HEK293 (cell line): ENCODE data around the gene SETD5.

Source experiments
- KLF8 ChIP-seq: fragments of 450-650 bp; formaldehyde crosslinking; IDR thresholded peaks from 2 replicates; pipeline ENCODE4 v1.5.1; 2016; ENCODE audit warnings: missing biosample characterization, missing genetic modification characterization
- MEIS1 ChIP-seq: sonication (generic); formaldehyde crosslinking; IDR thresholded peaks from 2 replicates; pipeline ENCODE4 v1.8.1; 2022; ENCODE audit warnings: missing genetic modification reagents, mild to moderate bottlenecking, borderline replicate concordance
- SP7 ChIP-seq: fragments of 450-650 bp; formaldehyde crosslinking; IDR thresholded peaks from 2 replicates; pipeline ENCODE4 v1.5.1; 2016; ENCODE audit warnings: missing biosample characterization, missing genetic modification characterization
- ZBTB7A ChIP-seq: fragments of 450-650 bp; formaldehyde crosslinking; IDR thresholded peaks from 2 replicates; pipeline ENCODE4 v1.5.1; 2016; ENCODE audit warnings: low read depth, missing biosample characterization, missing genetic modification characterization
- ZNF10 ChIP-seq: fragments of 450-650 bp; formaldehyde crosslinking; IDR thresholded peaks from 2 replicates; pipeline ENCODE4 v1.5.1; 2017; ENCODE audit warnings: missing biosample characterization, missing genetic modification characterization
- ZNF112 ChIP-seq: fragments of 450-650 bp; formaldehyde crosslinking; IDR thresholded peaks from 2 replicates; pipeline ENCODE4 v1.5.0; 2017; ENCODE audit warnings: missing biosample characterization, missing genetic modification characterization
- ZNF138 ChIP-seq: fragments of 450-650 bp; formaldehyde crosslinking; IDR thresholded peaks from 2 replicates; pipeline ENCODE4 v1.5.1; 2016; ENCODE audit warnings: missing biosample characterization, missing genetic modification characterization, borderline replicate concordance
- ZNF23 ChIP-seq: fragments of 450-650 bp; formaldehyde crosslinking; IDR thresholded peaks from 2 replicates; pipeline ENCODE4 v1.5.1; 2016; ENCODE audit warnings: missing biosample characterization, missing genetic modification characterization, borderline replicate concordance
- ZNF341 ChIP-seq: fragments of 450-650 bp; formaldehyde crosslinking; IDR thresholded peaks from 2 replicates; pipeline ENCODE4; 2016; ENCODE audit warnings: low read depth, missing biosample characterization, missing genetic modification characterization
- ZNF544 ChIP-seq: fragments of 450-650 bp; formaldehyde crosslinking; IDR thresholded peaks from 2 replicates; pipeline ENCODE4 v1.5.0; 2017; ENCODE audit warnings: missing biosample characterization, missing genetic modification characterization
- ZNF555 ChIP-seq: fragments of 450-650 bp; formaldehyde crosslinking; conservative IDR thresholded peaks from 2 replicates; pipeline ENCODE4 v1.5.1; 2017; ENCODE audit warnings: missing biosample characterization, mild to moderate bottlenecking, missing genetic modification characterization, inconsistent platforms
- ZNF76 ChIP-seq: fragments of 450-650 bp; formaldehyde crosslinking; IDR thresholded peaks from 2 replicates; pipeline ENCODE4; 2016; ENCODE audit warnings: low read depth, missing biosample characterization, missing genetic modification characterization, borderline replicate concordance
- TF ChIP-seq, protein P1 (sequence below): fragments of 450-650 bp; formaldehyde crosslinking; IDR thresholded peaks from 2 replicates; pipeline ENCODE4 v1.5.1; 2016; ENCODE audit warnings: missing biosample characterization, missing genetic modification characterization
- TF ChIP-seq, protein P2 (sequence below): fragments of 450-650 bp; formaldehyde crosslinking; IDR thresholded peaks from 2 replicates; pipeline ENCODE4 v1.5.1; 2016; ENCODE audit warnings: missing biosample characterization, missing genetic modification characterization, low read depth
- TF ChIP-seq, protein P3 (sequence below): fragments of 450-650 bp; formaldehyde crosslinking; IDR thresholded peaks from 2 replicates; pipeline ENCODE4 v1.5.1; 2017; ENCODE audit warnings: missing biosample characterization, mild to moderate bottlenecking, missing genetic modification characterization, moderate library complexity
- TF ChIP-seq, protein P4 (sequence below): fragments of 450-650 bp; formaldehyde crosslinking; IDR thresholded peaks from 2 replicates; pipeline ENCODE4 v1.5.1; 2016; ENCODE audit warnings: missing biosample characterization, missing genetic modification characterization
- TF ChIP-seq, protein P5 (sequence below): fragments of 450-650 bp; formaldehyde crosslinking; IDR thresholded peaks from 2 replicates; pipeline ENCODE4 v1.5.1; 2016; ENCODE audit warnings: missing biosample characterization, missing genetic modification characterization
- TF ChIP-seq, protein P6 (sequence below): sonication (generic); formaldehyde crosslinking; IDR thresholded peaks from 2 replicates; pipeline ENCODE4 v1.8.1; 2022; ENCODE audit warnings: mild to moderate bottlenecking, moderate library complexity, missing genetic modification reagents
- TF ChIP-seq, protein P7 (sequence below): fragments of 450-650 bp; formaldehyde crosslinking; IDR thresholded peaks from 2 replicates; pipeline ENCODE4 v1.5.1; 2016; ENCODE audit warnings: missing biosample characterization, missing genetic modification characterization
- TF ChIP-seq, protein P8 (sequence below): fragments of 450-650 bp; formaldehyde crosslinking; IDR thresholded peaks from 2 replicates; pipeline ENCODE4 v1.5.1; 2017; ENCODE audit warnings: missing biosample characterization, missing genetic modification characterization
- TF ChIP-seq, protein P9 (sequence below): fragments of 450-650 bp; formaldehyde crosslinking; optimal IDR thresholded peaks from 2 replicates; pipeline ENCODE3; 2016; ENCODE audit warnings: missing biosample characterization, mild to moderate bottlenecking, missing genetic modification characterization
- TF ChIP-seq, protein P10 (sequence below): fragments of 450-650 bp; formaldehyde crosslinking; IDR thresholded peaks from 2 replicates; pipeline ENCODE4 v1.5.1; 2016; ENCODE audit warnings: missing biosample characterization, missing genetic modification characterization

The SETD5 gene

DNA sequence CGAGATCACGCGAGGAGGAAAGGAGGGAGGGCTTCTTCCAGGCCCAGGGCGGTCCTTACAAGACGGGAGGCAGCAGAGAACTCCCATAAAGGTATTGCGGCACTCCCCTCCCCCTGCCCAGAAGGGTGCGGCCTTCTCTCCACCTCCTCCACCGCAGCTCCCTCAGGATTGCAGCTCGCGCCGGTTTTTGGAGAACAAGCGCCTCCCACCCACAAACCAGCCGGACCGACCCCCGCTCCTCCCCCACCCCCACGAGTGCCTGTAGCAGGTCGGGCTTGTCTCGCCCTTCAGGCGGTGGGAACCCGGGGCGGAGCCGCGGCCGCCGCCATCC lies 1.1 kb upstream of the SETD5 start (continued):
- no peak for TF ChIP-seq ZNF10 (tag by site-specific recombination)
- TF ChIP-seq ZNF341 (tag by site-specific recombination) = no peak
- TF ChIP-seq, protein P1, sequence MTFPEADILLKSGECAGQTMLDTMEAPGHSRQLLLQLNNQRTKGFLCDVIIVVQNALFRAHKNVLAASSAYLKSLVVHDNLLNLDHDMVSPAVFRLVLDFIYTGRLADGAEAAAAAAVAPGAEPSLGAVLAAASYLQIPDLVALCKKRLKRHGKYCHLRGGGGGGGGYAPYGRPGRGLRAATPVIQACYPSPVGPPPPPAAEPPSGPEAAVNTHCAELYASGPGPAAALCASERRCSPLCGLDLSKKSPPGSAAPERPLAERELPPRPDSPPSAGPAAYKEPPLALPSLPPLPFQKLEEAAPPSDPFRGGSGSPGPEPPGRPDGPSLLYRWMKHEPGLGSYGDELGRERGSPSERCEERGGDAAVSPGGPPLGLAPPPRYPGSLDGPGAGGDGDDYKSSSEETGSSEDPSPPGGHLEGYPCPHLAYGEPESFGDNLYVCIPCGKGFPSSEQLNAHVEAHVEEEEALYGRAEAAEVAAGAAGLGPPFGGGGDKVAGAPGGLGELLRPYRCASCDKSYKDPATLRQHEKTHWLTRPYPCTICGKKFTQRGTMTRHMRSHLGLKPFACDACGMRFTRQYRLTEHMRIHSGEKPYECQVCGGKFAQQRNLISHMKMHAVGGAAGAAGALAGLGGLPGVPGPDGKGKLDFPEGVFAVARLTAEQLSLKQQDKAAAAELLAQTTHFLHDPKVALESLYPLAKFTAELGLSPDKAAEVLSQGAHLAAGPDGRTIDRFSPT (tag by site-specific recombination) = no peak
- TF ChIP-seq, protein P2, sequence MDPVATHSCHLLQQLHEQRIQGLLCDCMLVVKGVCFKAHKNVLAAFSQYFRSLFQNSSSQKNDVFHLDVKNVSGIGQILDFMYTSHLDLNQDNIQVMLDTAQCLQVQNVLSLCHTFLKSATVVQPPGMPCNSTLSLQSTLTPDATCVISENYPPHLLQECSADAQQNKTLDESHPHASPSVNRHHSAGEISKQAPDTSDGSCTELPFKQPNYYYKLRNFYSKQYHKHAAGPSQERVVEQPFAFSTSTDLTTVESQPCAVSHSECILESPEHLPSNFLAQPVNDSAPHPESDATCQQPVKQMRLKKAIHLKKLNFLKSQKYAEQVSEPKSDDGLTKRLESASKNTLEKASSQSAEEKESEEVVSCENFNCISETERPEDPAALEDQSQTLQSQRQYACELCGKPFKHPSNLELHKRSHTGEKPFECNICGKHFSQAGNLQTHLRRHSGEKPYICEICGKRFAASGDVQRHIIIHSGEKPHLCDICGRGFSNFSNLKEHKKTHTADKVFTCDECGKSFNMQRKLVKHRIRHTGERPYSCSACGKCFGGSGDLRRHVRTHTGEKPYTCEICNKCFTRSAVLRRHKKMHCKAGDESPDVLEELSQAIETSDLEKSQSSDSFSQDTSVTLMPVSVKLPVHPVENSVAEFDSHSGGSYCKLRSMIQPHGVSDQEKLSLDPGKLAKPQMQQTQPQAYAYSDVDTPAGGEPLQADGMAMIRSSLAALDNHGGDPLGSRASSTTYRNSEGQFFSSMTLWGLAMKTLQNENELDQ = no peak
- TF ChIP-seq, protein P3, sequence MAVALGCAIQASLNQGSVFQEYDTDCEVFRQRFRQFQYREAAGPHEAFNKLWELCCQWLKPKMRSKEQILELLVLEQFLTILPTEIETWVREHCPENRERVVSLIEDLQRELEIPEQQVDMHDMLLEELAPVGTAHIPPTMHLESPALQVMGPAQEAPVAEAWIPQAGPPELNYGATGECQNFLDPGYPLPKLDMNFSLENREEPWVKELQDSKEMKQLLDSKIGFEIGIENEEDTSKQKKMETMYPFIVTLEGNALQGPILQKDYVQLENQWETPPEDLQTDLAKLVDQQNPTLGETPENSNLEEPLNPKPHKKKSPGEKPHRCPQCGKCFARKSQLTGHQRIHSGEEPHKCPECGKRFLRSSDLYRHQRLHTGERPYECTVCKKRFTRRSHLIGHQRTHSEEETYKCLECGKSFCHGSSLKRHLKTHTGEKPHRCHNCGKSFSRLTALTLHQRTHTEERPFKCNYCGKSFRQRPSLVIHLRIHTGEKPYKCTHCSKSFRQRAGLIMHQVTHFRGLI (tag by site-specific recombination) = no peak; the same call in 1 of the 2 replicates
- TF ChIP-seq ZNF76 = no peak
- no peak; the same call in 1 of the 2 replicates for TF ChIP-seq KLF8 (tag by site-specific recombination)
- TF ChIP-seq, protein P4, sequence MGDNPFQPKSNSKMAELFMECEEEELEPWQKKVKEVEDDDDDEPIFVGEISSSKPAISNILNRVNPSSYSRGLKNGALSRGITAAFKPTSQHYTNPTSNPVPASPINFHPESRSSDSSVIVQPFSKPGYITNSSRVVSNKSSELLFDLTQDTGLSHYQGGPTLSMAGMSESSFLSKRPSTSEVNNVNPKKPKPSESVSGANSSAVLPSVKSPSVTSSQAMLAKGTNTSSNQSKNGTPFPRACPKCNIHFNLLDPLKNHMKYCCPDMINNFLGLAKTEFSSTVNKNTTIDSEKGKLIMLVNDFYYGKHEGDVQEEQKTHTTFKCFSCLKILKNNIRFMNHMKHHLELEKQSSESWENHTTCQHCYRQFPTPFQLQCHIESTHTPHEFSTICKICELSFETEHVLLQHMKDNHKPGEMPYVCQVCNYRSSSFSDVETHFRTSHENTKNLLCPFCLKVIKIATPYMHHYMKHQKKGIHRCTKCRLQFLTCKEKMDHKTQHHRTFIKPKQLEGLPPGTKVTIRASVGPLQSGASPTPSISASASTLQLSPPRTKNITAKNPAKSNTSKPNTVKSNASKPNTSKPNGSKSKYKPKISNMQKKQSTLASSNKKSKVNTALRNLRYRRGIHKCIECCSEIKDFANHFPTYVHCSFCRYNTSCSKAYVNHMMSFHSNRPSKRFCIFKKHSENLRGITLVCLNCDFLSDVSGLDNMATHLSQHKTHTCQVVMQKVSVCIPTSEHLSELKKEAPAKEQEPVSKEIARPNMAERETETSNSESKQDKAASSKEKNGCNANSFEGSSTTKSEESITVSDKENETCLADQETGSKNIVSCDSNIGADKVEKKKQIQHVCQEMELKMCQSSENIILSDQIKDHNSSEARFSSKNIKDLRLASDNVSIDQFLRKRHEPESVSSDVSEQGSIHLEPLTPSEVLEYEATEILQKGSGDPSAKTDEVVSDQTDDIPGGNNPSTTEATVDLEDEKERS = no peak
- no peak for TF ChIP-seq MEIS1 (CRISPR knock-in tag)
- TF ChIP-seq, protein P5, sequence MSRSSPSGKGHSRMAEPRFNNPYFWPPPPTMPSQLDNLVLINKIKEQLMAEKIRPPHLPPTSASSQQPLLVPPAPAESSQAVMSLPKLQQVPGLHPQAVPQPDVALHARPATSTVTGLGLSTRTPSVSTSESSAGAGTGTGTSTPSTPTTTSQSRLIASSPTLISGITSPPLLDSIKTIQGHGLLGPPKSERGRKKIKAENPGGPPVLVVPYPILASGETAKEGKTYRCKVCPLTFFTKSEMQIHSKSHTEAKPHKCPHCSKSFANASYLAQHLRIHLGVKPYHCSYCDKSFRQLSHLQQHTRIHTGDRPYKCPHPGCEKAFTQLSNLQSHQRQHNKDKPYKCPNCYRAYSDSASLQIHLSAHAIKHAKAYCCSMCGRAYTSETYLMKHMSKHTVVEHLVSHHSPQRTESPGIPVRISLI (tag by site-specific recombination) = no peak
- no peak for TF ChIP-seq ZBTB7A (tag by site-specific recombination)
- no peak for TF ChIP-seq ZNF23 (tag by site-specific recombination)
- TF ChIP-seq, protein P6, sequence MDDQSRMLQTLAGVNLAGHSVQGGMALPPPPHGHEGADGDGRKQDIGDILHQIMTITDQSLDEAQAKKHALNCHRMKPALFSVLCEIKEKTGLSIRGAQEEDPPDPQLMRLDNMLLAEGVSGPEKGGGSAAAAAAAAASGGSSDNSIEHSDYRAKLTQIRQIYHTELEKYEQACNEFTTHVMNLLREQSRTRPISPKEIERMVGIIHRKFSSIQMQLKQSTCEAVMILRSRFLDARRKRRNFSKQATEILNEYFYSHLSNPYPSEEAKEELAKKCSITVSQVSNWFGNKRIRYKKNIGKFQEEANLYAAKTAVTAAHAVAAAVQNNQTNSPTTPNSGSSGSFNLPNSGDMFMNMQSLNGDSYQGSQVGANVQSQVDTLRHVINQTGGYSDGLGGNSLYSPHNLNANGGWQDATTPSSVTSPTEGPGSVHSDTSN (CRISPR knock-in tag) = 0 out of 2 replicates have a peak, but pooled peaks have one; percentile 28
- TF ChIP-seq, protein P7, sequence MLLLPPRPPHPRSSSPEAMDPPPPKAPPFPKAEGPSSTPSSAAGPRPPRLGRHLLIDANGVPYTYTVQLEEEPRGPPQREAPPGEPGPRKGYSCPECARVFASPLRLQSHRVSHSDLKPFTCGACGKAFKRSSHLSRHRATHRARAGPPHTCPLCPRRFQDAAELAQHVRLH = no peak
- no peak for TF ChIP-seq ZNF112 (tag by site-specific recombination)
- no peak for TF ChIP-seq ZNF138 (tag by site-specific recombination)
- TF ChIP-seq, protein P8, sequence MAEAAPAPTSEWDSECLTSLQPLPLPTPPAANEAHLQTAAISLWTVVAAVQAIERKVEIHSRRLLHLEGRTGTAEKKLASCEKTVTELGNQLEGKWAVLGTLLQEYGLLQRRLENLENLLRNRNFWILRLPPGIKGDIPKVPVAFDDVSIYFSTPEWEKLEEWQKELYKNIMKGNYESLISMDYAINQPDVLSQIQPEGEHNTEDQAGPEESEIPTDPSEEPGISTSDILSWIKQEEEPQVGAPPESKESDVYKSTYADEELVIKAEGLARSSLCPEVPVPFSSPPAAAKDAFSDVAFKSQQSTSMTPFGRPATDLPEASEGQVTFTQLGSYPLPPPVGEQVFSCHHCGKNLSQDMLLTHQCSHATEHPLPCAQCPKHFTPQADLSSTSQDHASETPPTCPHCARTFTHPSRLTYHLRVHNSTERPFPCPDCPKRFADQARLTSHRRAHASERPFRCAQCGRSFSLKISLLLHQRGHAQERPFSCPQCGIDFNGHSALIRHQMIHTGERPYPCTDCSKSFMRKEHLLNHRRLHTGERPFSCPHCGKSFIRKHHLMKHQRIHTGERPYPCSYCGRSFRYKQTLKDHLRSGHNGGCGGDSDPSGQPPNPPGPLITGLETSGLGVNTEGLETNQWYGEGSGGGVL (tag by site-specific recombination) = peak; percentile 48
- TF ChIP-seq, protein P9, sequence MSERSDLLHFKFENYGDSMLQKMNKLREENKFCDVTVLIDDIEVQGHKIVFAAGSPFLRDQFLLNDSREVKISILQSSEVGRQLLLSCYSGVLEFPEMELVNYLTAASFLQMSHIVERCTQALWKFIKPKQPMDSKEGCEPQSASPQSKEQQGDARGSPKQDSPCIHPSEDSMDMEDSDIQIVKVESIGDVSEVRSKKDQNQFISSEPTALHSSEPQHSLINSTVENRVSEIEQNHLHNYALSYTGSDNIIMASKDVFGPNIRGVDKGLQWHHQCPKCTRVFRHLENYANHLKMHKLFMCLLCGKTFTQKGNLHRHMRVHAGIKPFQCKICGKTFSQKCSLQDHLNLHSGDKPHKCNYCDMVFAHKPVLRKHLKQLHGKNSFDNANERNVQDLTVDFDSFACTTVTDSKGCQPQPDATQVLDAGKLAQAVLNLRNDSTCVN (tag by site-specific recombination) = no peak
- TF ChIP-seq, protein P10, sequence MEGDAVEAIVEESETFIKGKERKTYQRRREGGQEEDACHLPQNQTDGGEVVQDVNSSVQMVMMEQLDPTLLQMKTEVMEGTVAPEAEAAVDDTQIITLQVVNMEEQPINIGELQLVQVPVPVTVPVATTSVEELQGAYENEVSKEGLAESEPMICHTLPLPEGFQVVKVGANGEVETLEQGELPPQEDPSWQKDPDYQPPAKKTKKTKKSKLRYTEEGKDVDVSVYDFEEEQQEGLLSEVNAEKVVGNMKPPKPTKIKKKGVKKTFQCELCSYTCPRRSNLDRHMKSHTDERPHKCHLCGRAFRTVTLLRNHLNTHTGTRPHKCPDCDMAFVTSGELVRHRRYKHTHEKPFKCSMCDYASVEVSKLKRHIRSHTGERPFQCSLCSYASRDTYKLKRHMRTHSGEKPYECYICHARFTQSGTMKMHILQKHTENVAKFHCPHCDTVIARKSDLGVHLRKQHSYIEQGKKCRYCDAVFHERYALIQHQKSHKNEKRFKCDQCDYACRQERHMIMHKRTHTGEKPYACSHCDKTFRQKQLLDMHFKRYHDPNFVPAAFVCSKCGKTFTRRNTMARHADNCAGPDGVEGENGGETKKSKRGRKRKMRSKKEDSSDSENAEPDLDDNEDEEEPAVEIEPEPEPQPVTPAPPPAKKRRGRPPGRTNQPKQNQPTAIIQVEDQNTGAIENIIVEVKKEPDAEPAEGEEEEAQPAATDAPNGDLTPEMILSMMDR (tag by site-specific recombination) = no peak; the same call in 1 of the 2 replicates
- TF ChIP-seq SP7 (tag by site-specific recombination) = peak; percentile 26
- no peak for TF ChIP-seq ZNF544 (tag by site-specific recombination)
- no peak for TF ChIP-seq ZNF555
